ENCODE data around the gene TPPP.

- TF ChIP-seq MAX (IDR thresholded peaks at IDR 0.05) (no peak), ESRRA (CRISPR knock-in tag; IDR thresholded peaks at IDR 0.05; ENCODE audit: low read depth) (no peak), ZBTB2 (CRISPR knock-in tag; IDR thresholded peaks at IDR 0.05; ENCODE audit: low read depth) (no peak)
Observed at GRCh38 chr5:618450-618849, 74.7 kb downstream of the TPPP start.

All from HepG2 (cell line).